CD4-positive, alpha-beta T cell treated with Interleukin-15 for 4 hours (primary cell): ENCODE measurements around the gene AUNIP.

Experiments
- DNase-seq: peaks from one replicate; pipeline ENCODE4 v3.0.0-alpha.2; 2020; ENCODE audit warnings: low spot score

AUNIP gene

GRCh38 chr1:25794325-25794724, 64.9 kb downstream of the AUNIP start:
- no peak for DNase-seq

GRCh38 chr1:25793585-25794170, 65.6 kb downstream of the AUNIP start:
- DNase-seq: no peak

- no peak for DNase-seq
These were observed 67.1 kb downstream of the AUNIP start for GRCh38 chr1:25792115-25792514.

- DNase-seq: no peak
These were observed 68.8 kb downstream of the AUNIP start for GRCh38 chr1:25790472-25790871.

GRCh38 chr1:25787760-25788166, 71.5 kb downstream of the AUNIP start:
- no peak for DNase-seq

- DNase-seq: no peak
These were observed 72.1 kb downstream of the AUNIP start for GRCh38 chr1:25786887-25787759.

- no peak for DNase-seq
These were observed 73.8 kb downstream of the AUNIP start for GRCh38 chr1:25785333-25786067.

- DNase-seq: no peak
These were observed 74.6 kb downstream of the AUNIP start for GRCh38 chr1:25784575-25785051.
